ENCODE results near the gene WDR75.

WDR75 gene

DNA sequence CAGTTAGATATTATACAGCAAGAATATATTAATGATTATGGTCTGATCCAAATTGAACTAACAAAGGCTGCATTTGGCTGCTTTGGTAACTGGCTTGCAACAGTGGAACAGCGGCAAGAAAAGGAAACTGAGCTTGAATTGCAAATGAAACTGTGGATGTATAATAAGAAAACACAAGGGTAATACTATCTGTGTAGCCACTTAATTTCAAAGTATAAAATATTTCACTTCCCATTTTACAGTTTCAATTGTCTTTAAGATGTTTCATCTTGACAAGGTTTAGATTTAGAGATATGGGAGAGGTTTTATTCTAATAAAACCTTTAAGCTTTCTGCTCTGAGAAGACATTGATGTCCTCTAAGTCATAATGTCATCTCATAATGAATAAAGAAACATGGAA, 23.8 kb downstream of the WDR75 start:
- TF ChIP-seq ZNF70 (CRISPR knock-in tag; IDR thresholded peaks at IDR 0.05): no peak
- TF ChIP-seq RARB (CRISPR knock-in tag; IDR thresholded peaks at IDR 0.05): no peak
- TF ChIP-seq PPARA (CRISPR knock-in tag; IDR thresholded peaks at IDR 0.05; ENCODE audit: borderline replicate concordance): no peak
- ATAC-seq: no peak

DNA sequence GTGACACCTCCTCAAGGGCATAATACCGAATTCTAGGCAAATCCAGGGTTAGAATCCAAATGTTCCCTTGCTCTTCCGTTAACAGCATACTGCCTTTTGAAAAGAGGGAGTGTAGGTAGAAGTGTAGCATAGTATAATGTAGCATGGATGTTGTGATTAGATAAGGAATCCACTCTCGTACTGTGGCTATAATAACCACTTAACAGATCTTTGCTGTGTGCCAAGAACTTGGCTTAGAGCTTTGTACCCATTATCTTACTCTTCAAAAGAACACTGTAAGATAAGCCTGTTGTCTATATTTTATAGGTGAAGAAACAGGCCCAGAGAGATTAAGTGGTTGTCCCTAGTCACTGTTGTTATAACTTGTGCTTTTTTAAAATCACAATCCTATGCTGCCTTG, 24.2 kb downstream of the WDR75 start:
- no peak for ATAC-seq

DNA sequence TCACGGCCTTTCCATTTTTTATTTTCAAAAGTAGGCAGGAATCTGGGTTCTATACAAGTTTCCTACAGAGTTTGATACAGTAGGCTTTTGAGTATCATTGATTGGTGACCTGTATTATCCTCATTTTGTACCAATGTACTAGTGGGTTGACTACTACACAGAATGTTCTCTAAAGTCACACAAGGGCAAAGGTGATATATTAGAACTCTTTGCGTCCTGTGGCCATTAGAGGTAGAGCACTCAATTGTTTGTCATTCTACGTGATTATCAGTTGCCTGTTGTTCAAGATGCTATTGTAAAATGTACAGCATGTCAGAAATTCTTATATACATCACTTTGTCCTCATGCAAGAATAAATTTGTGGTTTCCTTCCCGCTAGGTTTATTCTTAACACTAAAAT, 24.8 kb downstream of the WDR75 start:
- TF ChIP-seq, protein P1, sequence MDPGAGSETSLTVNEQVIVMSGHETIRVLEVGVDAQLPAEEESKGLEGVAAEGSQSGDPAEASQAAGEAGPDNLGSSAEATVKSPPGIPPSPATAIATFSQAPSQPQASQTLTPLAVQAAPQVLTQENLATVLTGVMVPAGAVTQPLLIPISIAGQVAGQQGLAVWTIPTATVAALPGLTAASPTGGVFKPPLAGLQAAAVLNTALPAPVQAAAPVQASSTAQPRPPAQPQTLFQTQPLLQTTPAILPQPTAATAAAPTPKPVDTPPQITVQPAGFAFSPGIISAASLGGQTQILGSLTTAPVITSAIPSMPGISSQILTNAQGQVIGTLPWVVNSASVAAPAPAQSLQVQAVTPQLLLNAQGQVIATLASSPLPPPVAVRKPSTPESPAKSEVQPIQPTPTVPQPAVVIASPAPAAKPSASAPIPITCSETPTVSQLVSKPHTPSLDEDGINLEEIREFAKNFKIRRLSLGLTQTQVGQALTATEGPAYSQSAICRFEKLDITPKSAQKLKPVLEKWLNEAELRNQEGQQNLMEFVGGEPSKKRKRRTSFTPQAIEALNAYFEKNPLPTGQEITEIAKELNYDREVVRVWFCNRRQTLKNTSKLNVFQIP (CRISPR knock-in tag; IDR thresholded peaks at IDR 0.05; ENCODE audit: borderline replicate concordance, low read depth): no peak
- TF ChIP-seq ZC3H10 (CRISPR knock-in tag; IDR thresholded peaks at IDR 0.05): no peak
- TF ChIP-seq RARB (CRISPR knock-in tag; IDR thresholded peaks at IDR 0.05): no peak
- TF ChIP-seq ARNTL (CRISPR knock-in tag; IDR thresholded peaks at IDR 0.05; ENCODE audit: borderline replicate concordance, low read depth): no peak
- TF ChIP-seq ZNF70 (CRISPR knock-in tag; IDR thresholded peaks at IDR 0.05): no peak
- no peak for TF ChIP-seq ZNF565 (CRISPR knock-in tag; conservative IDR thresholded peaks at IDR 0.05; ENCODE audit: low read depth)
- TF ChIP-seq ESRRG (CRISPR knock-in tag; IDR thresholded peaks at IDR 0.05): no peak
- TF ChIP-seq ZNF8 (CRISPR knock-in tag; IDR thresholded peaks at IDR 0.05): no peak
- TF ChIP-seq, protein P2, sequence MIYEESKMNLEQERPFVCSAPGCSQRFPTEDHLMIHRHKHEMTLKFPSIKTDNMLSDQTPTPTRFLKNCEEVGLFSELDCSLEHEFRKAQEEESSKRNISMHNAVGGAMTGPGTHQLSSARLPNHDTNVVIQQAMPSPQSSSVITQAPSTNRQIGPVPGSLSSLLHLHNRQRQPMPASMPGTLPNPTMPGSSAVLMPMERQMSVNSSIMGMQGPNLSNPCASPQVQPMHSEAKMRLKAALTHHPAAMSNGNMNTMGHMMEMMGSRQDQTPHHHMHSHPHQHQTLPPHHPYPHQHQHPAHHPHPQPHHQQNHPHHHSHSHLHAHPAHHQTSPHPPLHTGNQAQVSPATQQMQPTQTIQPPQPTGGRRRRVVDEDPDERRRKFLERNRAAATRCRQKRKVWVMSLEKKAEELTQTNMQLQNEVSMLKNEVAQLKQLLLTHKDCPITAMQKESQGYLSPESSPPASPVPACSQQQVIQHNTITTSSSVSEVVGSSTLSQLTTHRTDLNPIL (CRISPR knock-in tag; IDR thresholded peaks at IDR 0.05; ENCODE audit: low read depth): no peak
- TF ChIP-seq OSR1 (CRISPR knock-in tag; IDR thresholded peaks at IDR 0.05): no peak
- TF ChIP-seq CSDC2 (CRISPR knock-in tag; IDR thresholded peaks at IDR 0.05): no peak
- no peak for TF ChIP-seq BACH2 (CRISPR knock-in tag; IDR thresholded peaks at IDR 0.05; ENCODE audit: borderline replicate concordance)
- TF ChIP-seq, protein P3, sequence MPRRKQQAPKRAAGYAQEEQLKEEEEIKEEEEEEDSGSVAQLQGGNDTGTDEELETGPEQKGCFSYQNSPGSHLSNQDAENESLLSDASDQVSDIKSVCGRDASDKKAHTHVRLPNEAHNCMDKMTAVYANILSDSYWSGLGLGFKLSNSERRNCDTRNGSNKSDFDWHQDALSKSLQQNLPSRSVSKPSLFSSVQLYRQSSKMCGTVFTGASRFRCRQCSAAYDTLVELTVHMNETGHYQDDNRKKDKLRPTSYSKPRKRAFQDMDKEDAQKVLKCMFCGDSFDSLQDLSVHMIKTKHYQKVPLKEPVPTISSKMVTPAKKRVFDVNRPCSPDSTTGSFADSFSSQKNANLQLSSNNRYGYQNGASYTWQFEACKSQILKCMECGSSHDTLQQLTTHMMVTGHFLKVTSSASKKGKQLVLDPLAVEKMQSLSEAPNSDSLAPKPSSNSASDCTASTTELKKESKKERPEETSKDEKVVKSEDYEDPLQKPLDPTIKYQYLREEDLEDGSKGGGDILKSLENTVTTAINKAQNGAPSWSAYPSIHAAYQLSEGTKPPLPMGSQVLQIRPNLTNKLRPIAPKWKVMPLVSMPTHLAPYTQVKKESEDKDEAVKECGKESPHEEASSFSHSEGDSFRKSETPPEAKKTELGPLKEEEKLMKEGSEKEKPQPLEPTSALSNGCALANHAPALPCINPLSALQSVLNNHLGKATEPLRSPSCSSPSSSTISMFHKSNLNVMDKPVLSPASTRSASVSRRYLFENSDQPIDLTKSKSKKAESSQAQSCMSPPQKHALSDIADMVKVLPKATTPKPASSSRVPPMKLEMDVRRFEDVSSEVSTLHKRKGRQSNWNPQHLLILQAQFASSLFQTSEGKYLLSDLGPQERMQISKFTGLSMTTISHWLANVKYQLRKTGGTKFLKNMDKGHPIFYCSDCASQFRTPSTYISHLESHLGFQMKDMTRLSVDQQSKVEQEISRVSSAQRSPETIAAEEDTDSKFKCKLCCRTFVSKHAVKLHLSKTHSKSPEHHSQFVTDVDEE (CRISPR knock-in tag; IDR thresholded peaks at IDR 0.05): no peak
- TF ChIP-seq ISL1 (CRISPR knock-in tag; IDR thresholded peaks at IDR 0.05): no peak
- TF ChIP-seq GLIS3 (CRISPR knock-in tag; IDR thresholded peaks at IDR 0.05): no peak
- TF ChIP-seq ZFP3 (CRISPR knock-in tag; IDR thresholded peaks at IDR 0.05): no peak
- TF ChIP-seq, protein P4, sequence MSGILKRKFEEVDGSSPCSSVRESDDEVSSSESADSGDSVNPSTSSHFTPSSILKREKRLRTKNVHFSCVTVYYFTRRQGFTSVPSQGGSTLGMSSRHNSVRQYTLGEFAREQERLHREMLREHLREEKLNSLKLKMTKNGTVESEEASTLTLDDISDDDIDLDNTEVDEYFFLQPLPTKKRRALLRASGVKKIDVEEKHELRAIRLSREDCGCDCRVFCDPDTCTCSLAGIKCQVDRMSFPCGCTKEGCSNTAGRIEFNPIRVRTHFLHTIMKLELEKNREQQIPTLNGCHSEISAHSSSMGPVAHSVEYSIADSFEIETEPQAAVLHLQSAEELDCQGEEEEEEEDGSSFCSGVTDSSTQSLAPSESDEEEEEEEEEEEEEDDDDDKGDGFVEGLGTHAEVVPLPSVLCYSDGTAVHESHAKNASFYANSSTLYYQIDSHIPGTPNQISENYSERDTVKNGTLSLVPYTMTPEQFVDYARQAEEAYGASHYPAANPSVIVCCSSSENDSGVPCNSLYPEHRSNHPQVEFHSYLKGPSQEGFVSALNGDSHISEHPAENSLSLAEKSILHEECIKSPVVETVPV (CRISPR knock-in tag; IDR thresholded peaks at IDR 0.05): no peak
- TF ChIP-seq ZFP30 (CRISPR knock-in tag; IDR thresholded peaks at IDR 0.05): no peak
- no peak for TF ChIP-seq TCF4 (CRISPR knock-in tag; IDR thresholded peaks at IDR 0.05; ENCODE audit: borderline replicate concordance)
- no peak for TF ChIP-seq TOX (CRISPR knock-in tag; IDR thresholded peaks at IDR 0.05; ENCODE audit: borderline replicate concordance)
- no peak for ATAC-seq

More for the DNA sequence above, 24.2 kb downstream of the WDR75 start:
- TF ChIP-seq, protein P5, sequence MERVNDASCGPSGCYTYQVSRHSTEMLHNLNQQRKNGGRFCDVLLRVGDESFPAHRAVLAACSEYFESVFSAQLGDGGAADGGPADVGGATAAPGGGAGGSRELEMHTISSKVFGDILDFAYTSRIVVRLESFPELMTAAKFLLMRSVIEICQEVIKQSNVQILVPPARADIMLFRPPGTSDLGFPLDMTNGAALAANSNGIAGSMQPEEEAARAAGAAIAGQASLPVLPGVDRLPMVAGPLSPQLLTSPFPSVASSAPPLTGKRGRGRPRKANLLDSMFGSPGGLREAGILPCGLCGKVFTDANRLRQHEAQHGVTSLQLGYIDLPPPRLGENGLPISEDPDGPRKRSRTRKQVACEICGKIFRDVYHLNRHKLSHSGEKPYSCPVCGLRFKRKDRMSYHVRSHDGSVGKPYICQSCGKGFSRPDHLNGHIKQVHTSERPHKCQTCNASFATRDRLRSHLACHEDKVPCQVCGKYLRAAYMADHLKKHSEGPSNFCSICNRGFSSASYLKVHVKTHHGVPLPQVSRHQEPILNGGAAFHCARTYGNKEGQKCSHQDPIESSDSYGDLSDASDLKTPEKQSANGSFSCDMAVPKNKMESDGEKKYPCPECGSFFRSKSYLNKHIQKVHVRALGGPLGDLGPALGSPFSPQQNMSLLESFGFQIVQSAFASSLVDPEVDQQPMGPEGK (CRISPR knock-in tag; IDR thresholded peaks at IDR 0.05; ENCODE audit: borderline replicate concordance): no peak
- TF ChIP-seq ISL1 (CRISPR knock-in tag; IDR thresholded peaks at IDR 0.05): peak; percentile 27; the same call in 1 of the 2 replicates

Measured in SK-N-SH treated with all-trans-retinoic acid at 6 μM for 48 hours (cell line).